IMR-90 (cell line): ENCODE data around the gene NECTIN4. TPM values are rescaled to one million over a fixed set of nuclear protein-coding genes. Genes with fewer than 3 reads are reported as not detected.

Experiments
- ATAC-seq: fragments of 200-7000 bp; cut with Tn5 transposase; 2 replicates; pipeline ENCODE4 v1.9.1; 2020; ENCODE audit warnings: low read depth, mild to moderate bottlenecking, moderate library complexity
- BruUV-seq: library from RNA; stranded (reverse); fragments of 400-500 nt; replicated peaks from 2 replicates; lab custom pipeline; 2021; lab: Mats Ljungman, UMichigan
- CTCF ChIA-PET: fragments of 300-600 bp; formaldehyde crosslinking; extraction: SDS; loops from one replicate; lab custom pipeline; 2021; ENCODE audit warnings: antibody characterized with exemption; lab: Yijun Ruan, JAX
- POLR2A ChIA-PET: fragments of 300-600 bp; sonication (Branson Sonifier 250); formaldehyde crosslinking; loops from one replicate; lab custom pipeline; 2022; ENCODE audit warnings: antibody characterized with exemption; ENCODE audit not compliant: unreplicated experiment; lab: Charles Lee
- DNase-seq: peaks from one replicate; pipeline ENCODE4 v3.0.0; 2013
- H2AFZ ChIP-seq: replicated peaks from 2 replicates; pipeline ENCODE3; 2013; ENCODE audit warnings: low read length, mild to moderate bottlenecking; ENCODE audit not compliant: poor library complexity
- H2AK5ac ChIP-seq: 2 replicates; pipeline ENCODE4 v1.6.1; 2013; ENCODE audit warnings: low read depth, low read length, inconsistent platforms
- H2AK9ac ChIP-seq: replicated peaks from 2 replicates; pipeline ENCODE3; 2013; ENCODE audit warnings: mild to moderate bottlenecking, low read depth, low read length, moderate library complexity; ENCODE audit not compliant: poor library complexity
- H2BK120ac ChIP-seq: 2 replicates; pipeline ENCODE4 v1.6.1; 2013; ENCODE audit warnings: low read depth, low read length, inconsistent platforms
- H2BK15ac ChIP-seq: 3 replicates; pipeline ENCODE4 v1.6.1; 2013; ENCODE audit warnings: low read depth, low read length, inconsistent platforms
- H2BK20ac ChIP-seq: 2 replicates; pipeline ENCODE4 v1.6.1; 2013; ENCODE audit warnings: low read depth, mild to moderate bottlenecking, inconsistent platforms, low read length, moderate library complexity
- H2BK5ac ChIP-seq: 2 replicates; pipeline ENCODE4 v1.6.1; 2013; ENCODE audit warnings: mild to moderate bottlenecking, low read depth, low read length, inconsistent platforms; ENCODE audit not compliant: poor library complexity, severe bottlenecking
- H3K14ac ChIP-seq: replicated peaks from 2 replicates; pipeline ENCODE4 v1.6.1; 2013; ENCODE audit warnings: low read depth, low read length, inconsistent platforms
- H3K18ac ChIP-seq: 2 replicates; pipeline ENCODE4 v1.6.1; 2013; ENCODE audit warnings: low read depth, low read length, control low read depth
- H3K23ac ChIP-seq: 2 replicates; pipeline ENCODE4 v1.6.1; 2013; ENCODE audit warnings: low read depth, low read length, inconsistent platforms
- H3K27ac ChIP-seq: 2 replicates; pipeline ENCODE4 v1.5.1; 2013; ENCODE audit warnings: mild to moderate bottlenecking, control low read depth, low read length; ENCODE audit not compliant: insufficient read depth
- H3K27me3 ChIP-seq: 2 replicates; pipeline ENCODE4 v1.6.1; 2013; ENCODE audit warnings: low read length; ENCODE audit not compliant: control insufficient read depth, insufficient read depth
- H3K36me3 ChIP-seq: 2 replicates; pipeline ENCODE4 v1.6.1; 2013; ENCODE audit warnings: low read length, mixed read lengths; ENCODE audit not compliant: control insufficient read depth, insufficient read depth
- H3K4ac ChIP-seq: 2 replicates; pipeline ENCODE4 v1.6.1; 2013; ENCODE audit warnings: low read depth, low read length, inconsistent platforms
- H3K4me1 ChIP-seq: 2 replicates; pipeline ENCODE4 v1.6.1; 2013; ENCODE audit warnings: low read length, mixed read lengths; ENCODE audit not compliant: control insufficient read depth, insufficient read depth
- H3K4me2 ChIP-seq: 2 replicates; pipeline ENCODE4 v1.6.1; 2013; ENCODE audit warnings: low read depth, mild to moderate bottlenecking, control low read depth, low read length, moderate library complexity
- H3K4me3 ChIP-seq: 2 replicates; pipeline ENCODE4 v1.5.1; 2013; ENCODE audit warnings: low read depth, mild to moderate bottlenecking, control low read depth, low read length, moderate library complexity; ENCODE audit not compliant: insufficient read depth
- H3K56ac ChIP-seq: 2 replicates; pipeline ENCODE4 v1.6.1; 2013; ENCODE audit warnings: low read length, inconsistent platforms; ENCODE audit not compliant: insufficient read depth; ENCODE audit errors: extremely low read depth
- H3K79me1 ChIP-seq, 2 experiments: 2 replicates each; pipeline ENCODE4 v1.6.1; 2013; ENCODE audit warnings: low read length in 2 of 2, inconsistent platforms in 1 of 2, low read depth in 1 of 2
- H3K9ac ChIP-seq: 2 replicates; pipeline ENCODE4 v1.6.1; 2013; ENCODE audit warnings: low read depth, low read length, control low read depth
- H3K9me1 ChIP-seq: 2 replicates; pipeline ENCODE4 v1.6.1; 2013; ENCODE audit warnings: low read length, inconsistent platforms; ENCODE audit not compliant: insufficient read depth
- H3K9me3 ChIP-seq: 2 replicates; pipeline ENCODE4 v1.6.1; 2013; ENCODE audit warnings: low read length; ENCODE audit not compliant: control insufficient read depth, insufficient read depth
- H4K20me1 ChIP-seq: 2 replicates; pipeline ENCODE4 v1.6.1; 2013; ENCODE audit warnings: low read length, inconsistent platforms; ENCODE audit not compliant: insufficient read depth
- H4K5ac ChIP-seq: 2 replicates; pipeline ENCODE4 v1.6.1; 2013; ENCODE audit warnings: mild to moderate bottlenecking, low read depth, low read length, control low read depth
- H4K8ac ChIP-seq, 2 experiments: 2 replicates each; pipeline ENCODE4 v1.6.1; 2013; ENCODE audit warnings: low read depth in 2 of 2, low read length in 2 of 2, control low read depth in 1 of 2, inconsistent platforms in 1 of 2
- H4K91ac ChIP-seq: 2 replicates; pipeline ENCODE4 v1.6.1; 2013; ENCODE audit warnings: low read depth, low read length, inconsistent platforms; ENCODE audit not compliant: insufficient read depth
- BHLHE40 ChIP-seq: fragments of 150-350 bp; IDR thresholded peaks from 2 replicates; pipeline ENCODE4 v1.6.1; 2016; ENCODE audit warnings: mild to moderate bottlenecking, low read depth, low read length
- CHD1 ChIP-seq: IDR thresholded peaks from 2 replicates; pipeline ENCODE4 v1.6.1; 2012; ENCODE audit warnings: low read depth, low read length, improper control_type of control experiment
- CTCF ChIP-seq: conservative IDR thresholded peaks from 2 replicates; pipeline ENCODE4 v1.5.1; 2012; ENCODE audit warnings: mild to moderate bottlenecking, low read depth, low read length, improper control_type of control experiment
- ELK1 ChIP-seq: fragments of 150-350 bp; IDR thresholded peaks from 2 replicates; pipeline ENCODE4 v1.6.1; 2016; ENCODE audit warnings: low read depth, mild to moderate bottlenecking, low read length, moderate library complexity, borderline replicate concordance
- FOS ChIP-seq: fragments of 150-350 bp; IDR thresholded peaks from 2 replicates; pipeline ENCODE4 v1.6.1; 2016; ENCODE audit warnings: low read depth, low read length
- MAFK ChIP-seq: IDR thresholded peaks from 2 replicates; pipeline ENCODE4 v1.6.1; 2012; ENCODE audit warnings: low read depth, low read length, improper control_type of control experiment
- MAZ ChIP-seq: IDR thresholded peaks from 2 replicates; pipeline ENCODE4 v1.6.1; 2012; ENCODE audit warnings: low read depth, mild to moderate bottlenecking, low read length, improper control_type of control experiment, moderate library complexity, borderline replicate concordance
- MXI1 ChIP-seq: IDR thresholded peaks from 2 replicates; pipeline ENCODE4 v1.6.1; 2012; ENCODE audit warnings: low read depth, mild to moderate bottlenecking, low read length, moderate library complexity, borderline replicate concordance
- NFE2L2 ChIP-seq: fragments of 150-350 bp; IDR thresholded peaks from 2 replicates; pipeline ENCODE4 v1.6.1; 2016; ENCODE audit warnings: low read depth, mild to moderate bottlenecking, low read length
- POLR2A ChIP-seq: IDR thresholded peaks from 2 replicates; pipeline ENCODE4 v1.6.1; 2012; ENCODE audit warnings: mild to moderate bottlenecking, low read depth, low read length
- RAD21 ChIP-seq: IDR thresholded peaks from 2 replicates; pipeline ENCODE4 v1.6.1; 2012; ENCODE audit warnings: low read length, improper control_type of control experiment
- RCOR1 ChIP-seq: IDR thresholded peaks from 2 replicates; pipeline ENCODE4 v1.6.1; 2012; ENCODE audit warnings: mild to moderate bottlenecking, low read length, improper control_type of control experiment; ENCODE audit not compliant: insufficient replicate concordance
- RFX5 ChIP-seq: IDR thresholded peaks from 2 replicates; pipeline ENCODE4 v1.8.0; 2012; ENCODE audit warnings: low read depth, mild to moderate bottlenecking, low read length, moderate library complexity
- SMC3 ChIP-seq: fragments of 150-350 bp; IDR thresholded peaks from 2 replicates; pipeline ENCODE4 v1.6.1; 2016; ENCODE audit warnings: low read depth, mild to moderate bottlenecking, antibody characterized with exemption, low read length, moderate library complexity
- USF2 ChIP-seq: fragments of 150-350 bp; IDR thresholded peaks from 2 replicates; pipeline ENCODE4 v1.6.1; 2017; ENCODE audit warnings: mild to moderate bottlenecking, antibody characterized with exemption, low read length, low read depth
- WGBS, 2 experiments: methylation state at CpG; one replicate each; pipeline versions ENCODE4 v1.1.5 to v1.1.7; 2013; ENCODE audit warnings: missing lambda C conversion rate in 2 of 2; ENCODE audit not compliant: insufficient read length in 1 of 2; ENCODE audit errors: extremely low coverage in 2 of 2; 5-methylcytosine and 5-hydroxymethylcytosine counted together
- dilution Hi-C: fragments of 300-500 bp; cut with HindIII; formaldehyde crosslinking; loops from one replicate; pipeline ENCODE4 v1.14.3; 2018; ENCODE audit warnings: low sequenced_read_pairs; ENCODE audit not compliant: unreplicated experiment
- in situ Hi-C: fragments of 300-500 bp; cut with MboI; formaldehyde crosslinking; loops from 3 replicates; pipeline ENCODE4 v1.14.3; 2019; ENCODE audit warnings: low sequenced_read_pairs, inconsistent platforms, mixed read lengths
- intact Hi-C: fragments of 100-400 bp; cut with micrococcal nuclease; formaldehyde crosslinking; loops from 2 replicates; pipeline ENCODE4 v1.10.0; 2022
- polyA plus RNA-seq, 3 experiments: library from polyadenylated mRNA; depleted of rRNA; stranded (reverse); fragments of >200 nt; gene quantifications; 2 replicates each; pipeline ENCODE4 v1.2.3, GENCODE V29; 2012; ENCODE audit warnings: low replicate concordance in 1 of 3
- total RNA-seq: library from RNA; depleted of rRNA; stranded (reverse); fragments of >200 nt; gene quantifications from 2 replicates; pipeline ENCODE4 v1.2.3, GENCODE V29; 2012

Gene NECTIN4
- total and polyA plus RNA-seq, 2 of the 4 experiments (the other 2 are of a cell fraction): 0.18 to 0.24 TPM

GRCh38 chr1:161070761-161071160, 18.6 kb downstream of the NECTIN4 start:
- no peak overlapping the region for H3K4me2 ChIP-seq
- H2BK5ac ChIP-seq: no peak overlapping the region
- H2BK120ac ChIP-seq: no peak overlapping the region
- POLR2A ChIA-PET: no interaction called here
- TF ChIP-seq USF2 (no peak), MAFK (no peak), SMC3 (no peak), ELK1 (no peak), CTCF (no peak), RAD21 (no peak), CHD1 (no peak), POLR2A (no peak), RFX5 (no peak), BHLHE40 (no peak), MXI1 (no peak), RCOR1 (no peak), FOS (no peak), MAZ (no peak), NFE2L2 (no peak)
- no peak overlapping the region for H3K27ac ChIP-seq
- no peaks in the 10 kb centered on the region for H3K9me1 ChIP-seq
- H3K27me3 ChIP-seq: no peaks in the 10 kb centered on the region; the same call in 1 of the 2 replicates
- no peak overlapping the region for H4K5ac ChIP-seq
- peak; percentile 28; the same call in 1 of the 2 replicates for ATAC-seq
- in situ Hi-C loops: no loop called here
- H2BK20ac ChIP-seq: no peak overlapping the region
- H3K36me3 ChIP-seq: no peaks in the 10 kb centered on the region
- no peak overlapping the region for H3K4ac ChIP-seq
- no peak overlapping the region for H3K9ac ChIP-seq
- no peaks in the 10 kb centered on the region; the same call in none of the 2 replicates for H4K20me1 ChIP-seq
- H3K79me1 ChIP-seq: no peaks in the 10 kb centered on the region
- no peak overlapping the region for H2BK15ac ChIP-seq
- H3K4me3 ChIP-seq: no peak overlapping the region
- no TSS peak for BruUV-seq
- CTCF ChIA-PET: interaction anchor here (0.7 to 1.8 kb wide), 2 partner anchors 14 to 27 kb away, joined by 3 to 7 read pairs; partner anchors contain the start of gene KLHDC9
- no peak overlapping the region for H3K14ac ChIP-seq
- no peak overlapping the region for H4K8ac ChIP-seq
- H3K18ac ChIP-seq: no peak overlapping the region
- no peak overlapping the region for H2AK5ac ChIP-seq
- no peak overlapping the region for H3K23ac ChIP-seq
- no peak overlapping the region for H3K56ac ChIP-seq
- intact Hi-C loops: no loop called here
- H3K4me1 ChIP-seq: no peaks in the 10 kb centered on the region
- no peak overlapping the region for H4K91ac ChIP-seq
- no peak overlapping the region for H2AFZ ChIP-seq
- DNase-seq: no peak
- no CpG with 5 or more reads among the region's 4 CpGs for WGBS, 2 experiments
- no peak overlapping the region for H2AK9ac ChIP-seq
- dilution Hi-C loops: no loop called here
- H3K9me3 ChIP-seq: no peaks in the 10 kb centered on the region
